SU-DHL-6 (cell line): ENCODE data around the gene TFF2.

ENCODE experiments used
- H2AFZ ChIP-seq: fragments of 200-600 bp; sonication (generic); 2 replicates; pipeline ENCODE4 v1.6.1; 2014; ENCODE audit warnings: low read depth, mild to moderate bottlenecking, moderate library complexity, mixed read lengths, antibody characterized with exemption, low read length; ENCODE audit not compliant: severe bottlenecking
- H3F3A ChIP-seq: fragments of 200-600 bp; shearing (Covaris generic); 2 replicates; pipeline ENCODE4 v1.6.0; 2016; ENCODE audit warnings: antibody characterized with exemption, mild to moderate bottlenecking; ENCODE audit not compliant: insufficient read depth
- H3K27ac ChIP-seq: fragments of 200-600 bp; sonication (generic); 2 replicates; pipeline ENCODE4 v1.5.1; 2016; ENCODE audit warnings: low read depth, mild to moderate bottlenecking, low read length, moderate library complexity, mixed read lengths
- H3K27me3 ChIP-seq: fragments of 200-600 bp; sonication (generic), shearing (Covaris generic); 2 replicates; pipeline ENCODE4 v1.6.0; 2014; ENCODE audit warnings: mild to moderate bottlenecking, low read length
- H3K36me3 ChIP-seq: fragments of 200-600 bp; sonication (generic); 2 replicates; pipeline ENCODE4 v1.6.1; 2014; ENCODE audit warnings: mild to moderate bottlenecking, low read length, mixed read lengths
- H3K4me2 ChIP-seq: fragments of 300-600, 200-600 bp; shearing (Covaris generic), sonication (generic); 2 replicates; pipeline ENCODE4 v1.6.0; 2014; ENCODE audit warnings: low read length, low read depth, mild to moderate bottlenecking; ENCODE audit not compliant: poor library complexity, severe bottlenecking
- H3K4me3 ChIP-seq: fragments of 200-600 bp; sonication (generic); 2 replicates; pipeline ENCODE4 v1.5.1; 2014; ENCODE audit warnings: antibody characterized with exemption, low read length, mild to moderate bottlenecking, mixed read lengths; ENCODE audit not compliant: insufficient read depth, poor library complexity, severe bottlenecking
- H3K79me2 ChIP-seq: fragments of 200-600 bp; sonication (generic); 2 replicates; pipeline ENCODE4 v1.6.1; 2014; ENCODE audit warnings: mild to moderate bottlenecking, low read length, moderate library complexity; ENCODE audit not compliant: insufficient read depth
- H3K9ac ChIP-seq: fragments of 200-600 bp; sonication (generic); 2 replicates; pipeline ENCODE4 v1.7.0; 2014; ENCODE audit warnings: mild to moderate bottlenecking, low read length
- H3K9me2 ChIP-seq: fragments of 200-600 bp; sonication (generic); replicated peaks from 2 replicates; pipeline ENCODE4 v1.6.1; 2014; ENCODE audit warnings: low read length; ENCODE audit not compliant: insufficient read depth
- H3K9me3 ChIP-seq: fragments of 200-600 bp; sonication (generic); 2 replicates; pipeline ENCODE4 v1.6.1; 2014; ENCODE audit warnings: low read length, mixed read lengths; ENCODE audit not compliant: insufficient read depth
- H4K20me1 ChIP-seq: fragments of 200-600 bp; sonication (generic); 2 replicates; pipeline ENCODE4 v1.6.1; 2014; ENCODE audit warnings: low read depth, mild to moderate bottlenecking, antibody characterized with exemption, low read length, moderate library complexity, mixed read lengths
- EZH2phosphoT487 ChIP-seq: fragments of 200-600 bp; sonication (generic), shearing (Covaris generic); conservative IDR thresholded peaks from 2 replicates; pipeline ENCODE4 v1.6.1; 2018; ENCODE audit warnings: mild to moderate bottlenecking, antibody characterized with exemption, low read length, moderate library complexity, mixed read lengths
- TF ChIP-seq, protein P1 (sequence below): fragments of 200-600 bp; sonication (generic); IDR thresholded peaks from one replicate; pipeline ENCODE4 v1.5.1; 2017; ENCODE audit warnings: antibody characterized with exemption, mild to moderate bottlenecking, low read length, moderate library complexity; ENCODE audit not compliant: insufficient read depth, poor library complexity, severe bottlenecking

TFF2 gene

DNA sequence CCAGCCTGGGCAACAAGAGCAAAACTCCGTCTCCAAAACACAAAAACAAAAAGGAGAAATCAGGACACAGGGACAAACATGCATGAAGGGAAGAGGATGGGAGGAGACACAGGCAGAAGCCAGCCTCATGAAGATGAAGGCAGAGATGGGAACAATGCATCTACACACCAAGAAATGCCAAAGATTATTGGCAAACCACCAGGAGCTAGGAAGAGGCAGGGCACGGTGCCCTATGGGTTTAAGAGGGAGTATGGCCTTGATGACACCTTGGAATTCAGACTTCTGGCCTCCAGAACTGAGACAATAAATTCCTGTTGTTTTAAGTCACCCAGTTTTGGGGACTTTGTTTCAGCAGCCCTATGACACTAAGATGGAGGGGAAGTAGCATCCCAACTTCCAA, 39.9 kb upstream of the TFF2 start:
- no peak overlapping the region for H3K27ac ChIP-seq
- no peaks in the 10 kb centered on the region for H3K36me3 ChIP-seq
- no peak overlapping the region for H3K4me2 ChIP-seq
- H3K9ac ChIP-seq = no peak overlapping the region
- TF ChIP-seq EZH2phosphoT487 = no peak
- TF ChIP-seq, protein P1, sequence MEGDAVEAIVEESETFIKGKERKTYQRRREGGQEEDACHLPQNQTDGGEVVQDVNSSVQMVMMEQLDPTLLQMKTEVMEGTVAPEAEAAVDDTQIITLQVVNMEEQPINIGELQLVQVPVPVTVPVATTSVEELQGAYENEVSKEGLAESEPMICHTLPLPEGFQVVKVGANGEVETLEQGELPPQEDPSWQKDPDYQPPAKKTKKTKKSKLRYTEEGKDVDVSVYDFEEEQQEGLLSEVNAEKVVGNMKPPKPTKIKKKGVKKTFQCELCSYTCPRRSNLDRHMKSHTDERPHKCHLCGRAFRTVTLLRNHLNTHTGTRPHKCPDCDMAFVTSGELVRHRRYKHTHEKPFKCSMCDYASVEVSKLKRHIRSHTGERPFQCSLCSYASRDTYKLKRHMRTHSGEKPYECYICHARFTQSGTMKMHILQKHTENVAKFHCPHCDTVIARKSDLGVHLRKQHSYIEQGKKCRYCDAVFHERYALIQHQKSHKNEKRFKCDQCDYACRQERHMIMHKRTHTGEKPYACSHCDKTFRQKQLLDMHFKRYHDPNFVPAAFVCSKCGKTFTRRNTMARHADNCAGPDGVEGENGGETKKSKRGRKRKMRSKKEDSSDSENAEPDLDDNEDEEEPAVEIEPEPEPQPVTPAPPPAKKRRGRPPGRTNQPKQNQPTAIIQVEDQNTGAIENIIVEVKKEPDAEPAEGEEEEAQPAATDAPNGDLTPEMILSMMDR = no peak
- H3K9me3 ChIP-seq = no peaks in the 10 kb centered on the region
- no peak overlapping the region for H2AFZ ChIP-seq
- H3K4me3 ChIP-seq = no peak overlapping the region
- no peaks in the 10 kb centered on the region for H3K79me2 ChIP-seq
- H3F3A ChIP-seq = no peaks in the 10 kb centered on the region
- H3K9me2 ChIP-seq = no peaks in the 10 kb centered on the region
- H3K27me3 ChIP-seq = no peaks in the 10 kb centered on the region
- no peaks in the 10 kb centered on the region for H4K20me1 ChIP-seq

DNA sequence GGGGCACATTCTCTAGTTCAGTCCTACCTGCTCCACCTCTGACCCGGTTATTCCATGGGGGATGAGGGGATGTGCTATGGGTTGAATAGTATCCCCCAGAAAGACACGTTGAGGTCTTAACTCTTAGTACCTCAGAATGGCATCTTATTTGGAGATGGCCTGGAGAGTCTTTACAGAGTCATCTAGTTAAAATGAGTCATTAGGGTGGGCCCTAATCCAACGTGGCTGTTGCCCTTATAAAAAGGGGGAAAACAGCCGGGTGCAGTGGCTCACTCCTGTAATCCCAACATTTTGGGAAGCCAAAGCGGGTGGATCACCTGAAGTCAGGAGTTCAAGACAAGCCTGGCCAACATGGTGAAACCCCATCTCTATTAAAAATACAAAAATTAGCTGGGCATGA, 39.4 kb upstream of the TFF2 start:
- H2AFZ ChIP-seq = no peak overlapping the region
- H3K79me2 ChIP-seq = no peaks in the 10 kb centered on the region
- H3K27ac ChIP-seq = no peak overlapping the region
- no peak overlapping the region for H3K4me2 ChIP-seq
- H3K36me3 ChIP-seq = no peaks in the 10 kb centered on the region
- H4K20me1 ChIP-seq = no peaks in the 10 kb centered on the region
- TF ChIP-seq EZH2phosphoT487 = no peak
- TF ChIP-seq, protein P1 = no peak
- no peak overlapping the region for H3K9ac ChIP-seq
- no peaks in the 10 kb centered on the region for H3K9me3 ChIP-seq
- H3K27me3 ChIP-seq = no peaks in the 10 kb centered on the region
- H3K4me3 ChIP-seq = no peak overlapping the region
- H3F3A ChIP-seq = no peaks in the 10 kb centered on the region
- H3K9me2 ChIP-seq = no peaks in the 10 kb centered on the region

DNA sequence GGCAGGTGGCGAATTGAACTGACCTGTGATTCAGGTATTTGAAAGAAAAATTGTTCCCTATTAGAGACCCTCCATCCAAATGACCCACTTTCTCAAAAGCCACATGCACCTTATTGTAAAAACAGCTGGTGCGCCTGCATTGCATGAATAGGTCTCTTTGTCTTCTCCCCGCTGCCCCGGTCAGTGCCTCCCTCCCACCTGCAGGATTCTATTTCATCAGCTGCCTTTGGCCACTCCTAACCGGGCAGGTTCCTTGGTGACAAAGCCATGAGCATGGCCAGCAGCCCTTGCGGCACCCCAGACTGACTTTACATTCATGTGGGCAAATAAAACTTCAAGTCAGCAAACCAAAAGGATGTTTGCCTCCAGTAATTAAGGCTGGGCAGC, 38.6 kb upstream of the TFF2 start:
- Histone ChIP-seq H3K4me3 (no peak overlapping the region), H3K9me2 (no peaks in the 10 kb centered on the region), H4K20me1 (no peaks in the 10 kb centered on the region), H3K79me2 (no peaks in the 10 kb centered on the region), H3K9ac (no peak overlapping the region), H3K9me3 (no peaks in the 10 kb centered on the region), H3K4me2 (no peak overlapping the region), H3F3A (no peaks in the 10 kb centered on the region), H2AFZ (no peak overlapping the region), H3K36me3 (no peaks in the 10 kb centered on the region), H3K27ac (no peak overlapping the region), H3K27me3 (no peaks in the 10 kb centered on the region)
- TF ChIP-seq EZH2phosphoT487 = no peak
- TF ChIP-seq, protein P1 = no peak
